ENCODE data around the gene SH3BP4.

Gene SH3BP4

GRCh38 chr2:235050980-235051351, 99.1 kb downstream of the SH3BP4 start:
- H3K27ac ChIP-seq = peak overlapping the region; percentile 99
- TF ChIP-seq ZFX (IDR thresholded peaks at IDR 0.05) (no peak), CTCF (conservative IDR thresholded peaks at IDR 0.05) (no peak)

GRCh38 chr2:235051436-235052260, 99.8 kb downstream of the SH3BP4 start:
- TF ChIP-seq CTCF (conservative IDR thresholded peaks at IDR 0.05) (no peak), ZFX (IDR thresholded peaks at IDR 0.05) (no peak)
- peak overlapping the region; percentile 99 for H3K27ac ChIP-seq

- TF ChIP-seq CTCF (conservative IDR thresholded peaks at IDR 0.05) (no peak), ZFX (IDR thresholded peaks at IDR 0.05) (no peak)
- H3K27ac ChIP-seq = peak overlapping the region; percentile 99
Measured at GRCh38 chr2:235052514-235053354, 100.9 kb downstream of the SH3BP4 start.

- no peak for TF ChIP-seq CTCF (conservative IDR thresholded peaks at IDR 0.05)
- no peak for TF ChIP-seq ZFX (IDR thresholded peaks at IDR 0.05)
- H3K27ac ChIP-seq = peak overlapping the region; percentile 99
Measured at GRCh38 chr2:235053651-235054050, 101.8 kb downstream of the SH3BP4 start.

GRCh38 chr2:235054475-235054874, 102.7 kb downstream of the SH3BP4 start:
- H3K27ac ChIP-seq = peak overlapping the region; percentile 99
- no peak for TF ChIP-seq CTCF (conservative IDR thresholded peaks at IDR 0.05)

- TF ChIP-seq ZFX (IDR thresholded peaks at IDR 0.05) = no peak
- no peak for TF ChIP-seq CTCF (conservative IDR thresholded peaks at IDR 0.05)
Measured at GRCh38 chr2:235054919-235055318, 103.1 kb downstream of the SH3BP4 start.

More at GRCh38 chr2:235054919-235055318, 103.1 kb downstream of the SH3BP4 start:
- peak overlapping the region; percentile 99 for H3K27ac ChIP-seq
